Measurements from ENCODE around the gene OTUD3.
"Not testable (repeated sequence)": the region's sequence is repeated elsewhere in the genome, so short reads cannot be mapped to it uniquely, and the experiment has no call there.

OTUD3 gene

DNA sequence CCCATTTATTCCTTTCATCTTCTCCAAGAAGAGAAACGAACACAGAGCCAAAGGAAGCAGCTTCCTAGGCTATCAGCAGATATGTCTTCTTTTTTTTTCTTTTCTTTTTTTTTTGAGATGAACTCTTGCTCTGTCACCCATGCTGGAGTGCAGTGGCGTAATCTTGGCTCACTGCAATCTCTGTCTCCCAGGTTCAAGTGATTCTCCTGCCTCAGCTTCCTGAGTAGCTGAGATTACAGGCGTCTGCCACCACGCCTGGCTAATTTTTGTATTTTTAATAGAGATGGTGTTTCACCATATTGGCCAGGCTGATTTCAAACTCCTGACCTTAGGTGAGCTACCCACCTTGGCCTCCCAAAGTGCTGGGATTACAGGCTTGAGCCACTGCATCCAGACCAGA lies 13.6 kb upstream of the OTUD3 start:
- DNase-seq (ENCODE audit: low spot score), result not testable (repeated sequence)

DNA sequence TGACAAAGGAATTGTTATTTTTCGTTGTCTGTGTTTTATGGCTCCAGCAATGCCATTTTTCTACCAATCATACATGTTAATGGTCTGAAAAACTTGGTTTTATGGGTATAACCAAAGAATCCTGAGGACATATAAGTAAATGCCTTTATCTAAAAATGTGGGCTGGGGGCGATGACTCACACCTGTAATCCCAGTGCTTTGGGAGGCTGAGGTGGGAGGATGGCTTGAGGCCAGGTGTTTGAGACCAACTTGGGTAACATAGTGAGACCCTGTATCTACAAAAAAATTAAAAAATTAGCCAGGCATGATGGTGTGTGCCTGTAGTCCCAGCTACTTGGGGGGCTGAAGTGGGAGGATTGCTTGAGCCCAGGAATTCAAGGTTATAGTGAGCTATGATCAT lies 12.7 kb upstream of the OTUD3 start:
- DNase-seq (ENCODE audit: low spot score), result not testable (repeated sequence)

DNA sequence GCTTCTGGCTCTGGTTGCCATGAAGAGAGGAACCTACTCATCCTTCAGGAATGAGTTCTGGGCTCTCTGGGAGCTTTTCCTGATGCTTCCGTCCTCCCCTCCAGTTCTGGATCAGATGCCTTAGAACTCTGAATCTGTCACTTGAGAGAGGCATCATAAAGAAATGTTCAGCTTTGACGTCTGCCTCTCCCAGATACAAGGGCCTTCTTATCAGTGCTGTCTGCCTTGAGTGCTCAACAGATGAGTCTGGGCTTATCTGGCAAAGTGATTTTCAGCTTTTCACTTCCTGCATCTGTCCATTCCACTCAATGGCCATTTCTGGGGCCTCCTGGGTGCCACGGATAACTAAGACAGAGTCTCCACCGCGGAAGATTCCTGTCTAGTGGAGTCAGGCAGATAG lies 12.3 kb upstream of the OTUD3 start:
- DNase-seq (ENCODE audit: low spot score), result no peak

DNA sequence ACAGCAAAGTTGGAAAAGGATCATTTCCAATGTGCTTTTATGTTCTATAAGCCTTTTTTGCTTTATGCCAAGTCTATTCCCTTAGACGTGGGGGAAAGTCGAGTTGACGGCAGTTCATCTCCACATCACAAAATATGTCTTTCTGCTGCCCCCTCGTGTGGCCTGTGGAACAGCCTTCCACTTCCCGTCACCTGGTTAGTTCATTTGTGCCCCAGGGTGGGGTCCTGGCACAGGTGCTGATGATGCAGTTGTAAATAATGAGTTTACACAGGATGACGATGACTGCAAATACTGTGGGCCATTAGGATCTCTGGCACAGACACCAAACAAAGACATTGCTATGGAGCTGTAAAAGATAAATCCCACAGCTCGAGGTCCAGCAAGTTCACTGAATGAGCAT lies 10.0 kb upstream of the OTUD3 start:
- DNase-seq (ENCODE audit: low spot score), result peak; percentile 50

DNA sequence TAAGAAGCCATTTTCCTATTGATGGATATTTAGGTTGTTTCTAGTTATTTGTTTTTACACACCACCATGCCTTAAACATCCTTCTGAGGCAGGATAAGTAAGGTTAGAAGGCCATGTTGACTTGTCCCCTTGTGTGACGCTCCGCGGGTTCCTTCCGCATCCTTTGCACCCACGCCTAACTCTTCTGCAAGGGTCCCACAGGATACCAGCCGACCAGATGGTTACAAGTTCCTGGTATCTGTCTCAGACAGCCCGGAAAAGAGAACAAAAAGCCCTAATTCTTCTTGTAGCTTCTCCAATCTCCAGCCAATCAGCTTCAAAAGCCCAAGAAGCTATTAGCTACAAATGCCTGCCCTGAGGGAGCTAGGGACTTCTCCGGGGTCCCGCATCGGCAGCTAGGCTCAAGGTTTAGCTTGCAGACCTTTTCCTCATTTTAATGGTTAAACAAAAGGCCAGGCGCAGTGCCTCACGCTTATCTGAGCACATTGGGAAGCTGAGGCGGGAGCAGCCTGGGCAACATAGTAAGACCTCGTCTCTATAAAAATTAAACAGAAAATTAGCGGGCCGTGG lies 4.9 kb upstream of the OTUD3 start:
- DNase-seq (ENCODE audit: low spot score), result no peak

DNA sequence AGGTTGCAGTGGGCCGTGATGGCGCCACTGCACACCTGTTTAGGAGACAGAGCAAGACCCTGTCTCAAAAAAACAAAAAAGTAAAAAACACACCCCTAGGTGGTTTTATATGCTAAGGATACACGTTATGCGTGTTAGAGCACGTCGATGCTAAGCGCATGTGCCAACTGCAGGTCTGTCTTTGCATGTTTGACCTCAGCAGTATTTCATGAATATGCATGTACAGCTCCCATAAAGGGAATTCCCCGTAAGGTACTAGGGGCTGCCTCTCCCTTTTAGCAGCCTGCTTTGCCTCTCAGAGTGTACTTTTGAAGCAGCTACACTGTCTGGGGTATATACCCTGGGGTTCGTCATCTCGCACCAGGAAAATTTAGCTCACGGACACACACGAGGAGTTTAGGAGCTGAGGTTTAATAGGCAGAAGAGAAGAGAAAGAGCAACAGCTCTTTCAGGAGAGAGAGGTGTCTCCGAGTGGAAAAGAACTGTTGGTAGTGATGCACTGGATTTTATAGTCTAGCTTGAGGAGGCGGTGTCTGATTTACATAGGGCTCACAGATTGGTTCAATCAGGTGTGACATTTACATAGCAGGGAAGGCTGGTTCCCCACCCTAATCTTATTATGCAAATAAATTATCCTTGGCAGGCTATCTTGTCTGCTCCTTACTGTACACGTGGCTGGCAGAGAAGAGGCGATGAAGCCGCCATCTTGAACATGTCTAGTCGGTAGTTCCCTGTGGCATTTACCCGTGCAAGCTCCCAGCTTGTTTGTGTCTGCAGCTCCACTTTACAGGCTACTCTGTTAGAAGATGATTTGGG lies 4.2 kb upstream of the OTUD3 start:
- DNase-seq (ENCODE audit: low spot score), result peak; percentile 82

DNA sequence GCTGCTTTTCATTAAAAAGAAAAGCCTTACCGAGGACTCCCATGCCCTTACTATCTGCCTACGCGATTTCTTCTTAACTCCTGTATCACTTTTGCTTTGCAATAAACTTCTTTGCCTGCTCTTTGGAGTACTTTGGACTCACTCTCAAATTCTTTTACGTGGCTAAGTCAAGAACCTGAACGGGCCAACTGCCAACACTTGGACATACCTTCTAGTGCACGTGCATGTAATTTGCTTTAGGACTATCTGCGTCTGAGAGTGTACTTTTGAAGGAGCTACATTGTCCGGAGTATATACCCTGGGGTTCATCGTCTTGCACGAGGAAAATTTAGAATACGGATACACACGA lies 3.6 kb upstream of the OTUD3 start:
- DNase-seq (ENCODE audit: low spot score), result no peak

DNA sequence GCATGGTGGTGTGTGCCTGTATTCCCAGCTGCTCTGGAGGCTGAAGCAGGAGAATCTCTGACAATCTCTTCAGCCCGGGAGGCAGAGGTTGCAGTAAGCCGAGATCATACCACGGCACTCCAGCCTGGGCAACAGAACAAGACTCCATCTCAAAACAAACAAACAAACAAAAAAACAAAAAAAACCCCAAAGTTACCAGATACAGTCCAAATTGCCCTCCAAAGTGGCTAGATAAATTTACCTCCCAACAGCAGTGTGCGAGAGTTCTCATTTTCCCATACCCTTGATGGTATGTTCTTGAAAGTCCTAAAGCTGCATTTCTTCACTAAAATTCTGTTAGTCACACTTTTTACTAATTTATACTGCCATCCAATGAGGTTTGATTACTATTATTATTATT lies 3.0 kb upstream of the OTUD3 start:
- no peak for DNase-seq (ENCODE audit: low spot score)

DNA sequence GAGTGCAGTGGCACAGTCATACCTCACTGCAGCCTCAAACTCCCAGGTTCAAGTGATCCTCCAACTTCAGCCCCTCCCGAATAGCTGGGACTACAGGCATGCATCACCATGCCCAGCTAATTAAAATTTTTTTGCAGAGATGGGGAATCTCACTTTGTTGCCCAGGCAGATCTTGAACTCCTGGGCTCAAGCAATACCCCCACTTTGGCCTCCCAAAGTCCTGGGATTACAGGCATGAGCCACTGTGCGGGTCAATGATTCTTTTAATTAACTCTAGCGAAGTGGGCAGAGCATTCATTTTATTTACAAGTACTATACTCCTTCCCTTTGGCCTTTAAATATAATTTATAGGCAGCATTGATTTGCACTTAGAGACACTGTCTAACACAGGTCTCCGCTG lies 2.5 kb upstream of the OTUD3 start:
- no peak for DNase-seq (ENCODE audit: low spot score)

DNA sequence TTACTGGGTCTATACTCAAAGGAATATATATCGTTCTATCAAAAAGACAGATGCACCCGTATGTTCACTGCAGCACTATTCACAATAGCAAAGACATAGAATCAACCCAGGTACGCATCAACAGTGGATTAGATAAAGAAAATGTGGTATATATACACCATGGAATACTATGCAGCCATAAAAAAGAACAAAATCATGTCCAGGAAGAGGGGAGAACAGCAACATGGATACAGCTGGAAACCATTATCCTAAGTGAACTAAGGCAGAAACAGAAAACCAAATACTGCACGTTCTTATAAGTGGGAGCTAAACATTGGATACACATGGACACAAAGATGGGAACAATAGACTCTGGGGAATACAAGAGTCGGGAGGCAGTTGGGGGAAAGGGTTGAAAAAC lies 1.4 kb upstream of the OTUD3 start:
- DNase-seq (ENCODE audit: low spot score), result not testable (repeated sequence)

DNA sequence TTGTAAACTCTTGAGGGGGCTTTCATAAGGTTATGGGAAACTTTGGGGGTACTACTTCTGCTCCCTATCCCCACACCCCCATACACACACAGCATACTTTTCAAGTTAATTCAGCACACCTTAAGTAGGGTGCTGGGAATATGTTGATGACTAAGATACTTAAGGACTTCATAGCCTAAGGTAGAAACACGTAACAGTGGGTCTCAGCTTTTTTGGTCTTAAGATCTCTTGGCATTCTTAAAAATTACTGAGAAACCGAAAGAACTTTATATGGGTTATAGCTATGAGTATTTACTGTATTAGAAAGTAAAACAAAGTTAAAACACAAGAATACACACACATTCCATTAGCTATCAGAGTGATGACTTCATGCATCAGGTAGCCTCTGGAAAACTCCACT lies 2.1 kb downstream of the OTUD3 start:
- peak; percentile 25 for DNase-seq (ENCODE audit: low spot score)

DNA sequence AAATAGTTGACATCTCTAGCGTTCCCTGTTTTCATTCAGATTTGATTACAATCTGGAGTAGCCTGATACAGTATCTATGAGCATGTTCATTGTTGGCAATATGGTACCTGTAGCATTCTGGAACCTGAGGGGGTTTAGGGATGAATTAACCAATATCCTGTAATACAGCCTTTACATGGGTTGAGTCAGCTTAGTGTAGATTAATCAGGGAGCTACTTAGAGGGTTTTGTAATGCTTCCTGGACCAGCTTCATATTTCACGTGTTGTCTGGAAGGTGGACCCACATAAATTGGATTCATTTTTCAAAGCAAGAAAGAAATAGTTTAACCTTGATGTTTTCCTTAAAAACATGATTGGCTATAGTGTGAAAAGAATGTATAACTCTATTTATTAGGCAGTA lies 3.6 kb downstream of the OTUD3 start:
- no peak for DNase-seq (ENCODE audit: low spot score)

DNA sequence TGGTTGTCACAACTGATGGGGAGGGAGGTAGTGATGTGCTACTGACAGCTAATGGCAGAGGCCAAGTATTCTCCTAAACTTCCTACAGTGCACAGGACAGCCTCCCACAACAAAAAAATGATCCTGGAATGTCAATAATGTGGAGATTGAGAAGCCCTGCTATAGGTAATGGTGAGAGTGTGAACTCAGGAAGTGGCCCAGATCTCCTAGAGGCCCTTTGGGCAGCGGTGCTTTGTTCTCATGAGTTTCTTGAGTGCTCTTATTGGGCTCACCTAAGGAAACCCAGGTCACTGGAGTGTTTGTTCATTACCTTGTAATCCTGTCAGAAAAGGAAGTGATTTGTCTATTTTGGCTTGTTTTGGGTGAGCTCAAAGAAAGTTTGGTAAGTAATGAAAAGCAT lies 5.9 kb downstream of the OTUD3 start:
- no peak for DNase-seq (ENCODE audit: low spot score)

DNA sequence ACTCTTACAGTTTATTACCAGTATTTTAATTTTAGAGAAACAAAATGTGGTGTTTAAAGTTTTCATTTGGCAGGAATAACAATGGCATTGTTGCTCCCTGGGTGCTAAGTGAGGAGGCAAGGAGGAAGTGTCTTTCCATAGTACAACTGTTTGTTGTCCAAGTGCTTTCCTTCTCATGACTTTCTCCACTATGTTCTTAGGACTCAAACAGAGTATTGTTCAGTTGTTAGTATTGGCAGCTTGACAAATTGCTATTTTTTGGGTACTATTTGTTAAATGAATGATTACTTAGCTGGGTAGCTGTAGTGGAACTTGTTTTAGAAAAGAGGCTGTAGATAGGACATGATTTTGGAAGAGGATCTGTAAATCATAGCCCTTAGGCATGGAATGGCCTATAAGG lies 7.5 kb downstream of the OTUD3 start:
- DNase-seq (ENCODE audit: low spot score), result no peak

DNA sequence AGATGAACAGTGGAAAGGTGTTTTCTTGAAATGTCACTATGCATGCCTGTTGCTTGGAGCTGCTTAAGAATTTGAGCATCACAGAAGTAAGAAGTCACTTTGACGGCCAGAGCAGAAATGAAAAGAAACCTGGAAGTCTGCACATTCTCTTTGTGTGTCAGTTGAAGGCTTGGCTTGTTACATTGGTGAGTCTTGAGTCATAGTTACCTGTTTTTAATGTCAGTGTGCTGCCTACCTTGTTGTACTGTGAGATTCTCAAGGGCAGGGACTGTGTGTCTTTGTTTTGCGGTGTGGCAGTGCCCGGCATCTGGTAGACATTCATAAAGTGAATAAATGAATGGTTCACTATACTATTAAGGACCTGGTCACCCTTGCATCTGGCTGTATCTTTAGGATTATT lies 9.9 kb downstream of the OTUD3 start:
- peak; percentile 19 for DNase-seq (ENCODE audit: low spot score)

DNA sequence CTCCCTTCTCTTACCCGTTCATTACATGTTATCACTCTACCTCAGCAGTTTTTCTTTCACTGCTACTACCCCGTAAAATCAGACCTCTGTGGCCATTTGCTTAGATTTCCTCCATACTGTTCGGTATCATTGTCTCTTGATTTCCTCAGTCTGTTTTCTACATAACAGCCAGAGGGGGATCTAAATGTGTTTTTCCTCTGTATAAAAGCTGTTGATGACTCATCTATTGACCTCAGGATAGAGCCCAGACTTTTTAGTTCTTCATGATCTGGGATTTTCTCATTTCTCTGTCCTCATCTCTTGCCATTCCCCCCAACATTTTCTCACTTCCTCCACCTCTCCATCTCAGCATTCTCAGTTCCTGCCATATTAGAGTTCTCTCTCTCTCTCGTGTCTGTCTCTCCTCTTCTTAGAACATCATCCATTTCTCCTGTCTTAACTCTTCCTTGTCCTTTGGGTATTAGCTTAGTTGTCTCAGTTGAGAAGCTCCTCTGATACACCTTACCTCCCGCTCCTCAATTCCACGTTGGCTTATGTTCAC lies 10.5 kb downstream of the OTUD3 start:
- DNase-seq (ENCODE audit: low spot score), result no peak

DNA sequence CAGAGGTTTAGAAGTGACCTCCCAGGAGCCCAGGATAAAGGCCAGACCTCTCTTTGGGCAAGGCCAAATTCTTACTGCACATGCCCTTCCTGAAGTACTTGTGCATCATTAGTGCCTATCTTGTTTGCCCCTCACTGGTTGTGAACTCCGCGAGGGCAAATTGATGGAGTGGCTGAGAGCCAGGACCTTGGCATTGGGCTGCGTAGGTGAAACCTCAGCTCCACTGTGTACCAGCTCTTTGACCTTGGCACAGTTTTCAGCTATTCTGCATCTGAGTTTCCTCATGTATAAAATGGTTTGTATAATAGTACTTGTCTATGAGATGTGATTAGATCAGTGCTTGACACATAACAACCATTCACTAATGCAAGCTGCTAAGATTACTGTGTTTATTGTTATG lies 11.5 kb downstream of the OTUD3 start:
- no peak for DNase-seq (ENCODE audit: low spot score)

DNA sequence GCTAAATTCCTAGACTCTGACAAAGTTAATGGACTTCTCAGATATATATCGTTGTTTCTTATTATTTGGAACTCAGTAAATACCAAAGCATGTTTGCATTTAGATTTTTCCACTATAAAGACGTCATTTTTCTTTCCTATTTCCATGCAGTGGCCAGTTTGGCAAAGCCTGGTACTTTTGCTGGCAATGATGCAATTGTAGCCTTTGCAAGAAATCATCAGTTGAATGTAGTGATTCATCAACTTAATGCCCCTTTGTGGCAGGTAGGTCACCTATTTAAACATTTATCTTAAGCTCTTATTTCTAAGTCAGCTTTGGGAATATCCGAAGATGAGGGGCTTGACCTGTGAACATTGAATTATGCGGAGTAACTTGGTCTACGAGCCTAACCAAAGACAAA lies 12.0 kb downstream of the OTUD3 start:
- no peak for DNase-seq (ENCODE audit: low spot score)

DNA sequence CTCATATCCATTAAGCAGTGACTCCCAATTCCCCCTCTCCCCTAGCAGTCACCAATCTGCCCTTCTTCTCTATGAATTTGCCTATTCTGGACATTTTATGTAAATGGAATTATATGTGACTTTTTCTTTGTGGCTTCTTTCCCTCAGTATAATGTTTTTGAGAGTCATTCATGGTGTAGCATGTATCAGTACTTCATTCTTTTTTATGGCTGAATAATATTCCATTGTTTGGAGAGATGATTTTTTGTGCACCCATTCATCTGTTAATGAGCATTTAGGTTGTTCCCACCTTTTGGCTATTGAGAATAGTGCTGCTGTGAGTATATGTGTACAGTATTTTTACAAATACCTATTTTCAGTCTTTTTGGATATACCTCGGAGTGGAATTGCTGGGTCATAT lies 19.5 kb downstream of the OTUD3 start:
- no peak for DNase-seq (ENCODE audit: low spot score)

DNA sequence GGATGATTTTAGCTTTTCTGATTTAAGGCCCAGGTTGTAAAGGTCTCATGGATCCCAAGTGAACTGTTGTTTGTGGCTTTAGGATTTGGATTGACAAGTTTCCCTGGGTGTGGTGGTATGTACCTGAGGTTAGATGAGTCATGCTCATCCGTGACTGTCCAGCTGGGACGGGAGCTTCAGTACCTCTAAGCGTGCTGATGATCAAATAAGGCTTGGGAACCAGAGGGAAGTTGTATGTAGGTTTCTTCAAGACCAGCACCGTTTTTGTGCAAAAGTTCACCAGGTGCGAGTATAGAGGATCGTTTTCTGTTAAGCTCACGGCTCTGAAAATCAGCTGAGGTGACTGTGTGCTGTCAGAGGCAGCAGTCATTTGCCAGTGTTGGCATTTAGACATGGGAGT lies 21.4 kb downstream of the OTUD3 start:
- peak; percentile 69 for DNase-seq (ENCODE audit: low spot score)

DNA sequence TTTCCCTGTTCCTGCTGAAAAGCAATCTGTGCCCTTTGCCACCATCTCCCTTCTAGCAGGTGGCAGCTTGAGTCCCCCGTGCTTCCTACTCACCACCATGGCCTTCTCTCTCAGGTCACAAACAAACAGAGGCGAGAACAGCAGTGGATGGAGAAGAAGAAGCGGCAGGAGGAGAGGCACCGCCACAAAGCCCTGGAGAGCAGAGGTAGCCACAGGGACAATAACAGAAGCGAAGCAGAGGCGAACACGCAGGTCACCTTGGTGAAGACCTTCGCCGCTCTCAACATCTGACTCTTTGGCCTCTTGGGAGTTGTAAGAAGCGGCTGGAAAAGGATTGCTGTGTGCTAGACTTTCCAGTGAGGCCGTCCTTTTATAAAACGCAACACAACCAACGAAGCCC lies 25.3 kb downstream of the OTUD3 start:
- DNase-seq (ENCODE audit: low spot score), result no peak

DNA sequence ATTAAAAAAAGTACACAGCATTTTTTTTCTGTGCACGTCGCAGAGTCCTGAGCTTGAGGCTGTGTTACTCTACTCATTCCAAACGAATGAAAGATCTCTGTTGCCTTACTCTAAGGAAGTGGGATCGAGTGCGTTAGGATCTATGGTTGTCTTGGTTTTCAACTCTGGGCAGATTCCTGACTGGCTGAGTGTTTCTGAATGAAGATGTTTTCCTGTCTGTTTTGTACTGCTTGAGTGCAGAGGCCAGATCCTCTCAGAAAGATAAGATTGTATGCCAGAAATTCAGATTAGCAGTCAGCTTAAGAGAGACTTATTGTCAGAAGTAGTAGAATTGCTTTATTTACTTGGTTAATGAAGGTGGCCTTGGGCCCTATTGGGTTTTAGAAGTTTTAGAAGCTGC lies 27.2 kb downstream of the OTUD3 start:
- DNase-seq (ENCODE audit: low spot score), result no peak

DNA sequence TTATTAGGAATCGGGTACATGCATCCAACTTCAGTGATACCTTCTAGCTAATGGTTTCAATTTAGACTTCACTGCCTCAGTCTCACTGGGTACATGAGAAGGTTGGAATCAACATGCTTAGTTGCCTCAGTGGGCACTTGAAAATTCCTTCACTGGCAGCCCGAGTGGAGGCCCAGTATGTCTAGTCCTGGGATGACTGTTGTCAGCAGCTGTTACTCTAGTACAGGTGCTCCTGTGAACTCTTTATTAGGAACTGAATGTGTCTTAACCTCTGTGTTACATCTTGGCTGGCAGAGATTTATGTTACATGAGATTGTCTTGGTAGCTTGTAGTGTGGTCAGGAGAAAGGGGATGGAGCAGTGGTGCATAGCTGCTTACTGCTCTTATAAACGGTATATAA lies 27.8 kb downstream of the OTUD3 start:
- no peak for DNase-seq (ENCODE audit: low spot score)

DNA sequence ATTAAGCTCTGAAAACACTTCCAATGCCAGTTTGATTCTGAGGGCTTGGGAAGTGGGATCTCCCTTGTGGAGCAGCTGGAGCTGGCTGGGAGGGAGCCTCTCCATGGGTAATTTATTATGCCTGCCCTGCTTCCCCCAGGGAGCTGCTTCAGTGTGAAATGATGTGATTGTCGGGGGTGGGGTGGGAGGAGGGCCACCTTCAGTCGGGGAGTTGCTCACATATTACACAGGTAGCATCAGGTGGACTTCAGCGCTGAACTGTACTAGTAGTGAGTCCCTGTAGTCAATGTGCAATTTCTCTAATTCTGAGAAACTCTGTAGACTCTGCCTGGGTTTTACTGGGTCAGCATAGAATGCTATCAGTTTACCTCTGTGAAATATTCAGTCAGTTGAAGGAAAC lies 28.5 kb downstream of the OTUD3 start:
- no peak for DNase-seq (ENCODE audit: low spot score)

All from kidney tubule cell (primary cell).